CD14-positive monocyte (primary cell): ENCODE measurements around the gene CDK5. TPM values are rescaled to one million over a fixed set of nuclear protein-coding genes. Genes with fewer than 3 reads are reported as not detected.
A peak's percentile ranks its signal among the peaks of the same experiment; 100 is the strongest.

Experiments
- DNase-seq, 3 donors: peaks; one replicate each; pipeline ENCODE4 v3.0.0-alpha.2; 2011 to 2022
- H2AFZ ChIP-seq: 2 replicates; pipeline ENCODE4 v1.6.0; 2012; ENCODE audit warnings: mild to moderate bottlenecking, low read depth, low read length, inconsistent platforms; ENCODE audit not compliant: insufficient read depth, poor library complexity, severe bottlenecking
- H3K27ac ChIP-seq, 2 donors: 1 replicate in 1 of 2; 2 replicates in 1 of 2; pipeline ENCODE4 v1.5.1; 2012 to 2013; ENCODE audit warnings: low read length in 2 of 2, control low read depth in 1 of 2, inconsistent platforms in 1 of 2, low read depth in 1 of 2, mild to moderate bottlenecking in 1 of 2
- H3K27me3 ChIP-seq, 2 donors: one replicate each; pipeline versions ENCODE4 v1.6.0 to v1.6.1; 2011 to 2013; ENCODE audit warnings: low read length in 2 of 2; ENCODE audit not compliant: control insufficient read depth in 2 of 2, insufficient read depth in 2 of 2
- H3K36me3 ChIP-seq, 2 donors: replicated peaks in 1 of 2; 1 replicate in 1 of 2; 2 replicates in 1 of 2; pipeline versions ENCODE4 v1.5.1 to v1.6.1; 2012 to 2013; ENCODE audit warnings: low read length in 2 of 2, control low read depth in 1 of 2, inconsistent platforms in 1 of 2, mild to moderate bottlenecking in 1 of 2; ENCODE audit not compliant: insufficient read depth in 2 of 2, control insufficient read depth in 1 of 2
- H3K4me1 ChIP-seq, 2 donors: 1 replicate in 1 of 2; 2 replicates in 1 of 2; pipeline versions ENCODE4 v1.5.1 to v1.6.1; 2012 to 2013; ENCODE audit warnings: low read length in 2 of 2, control low read depth in 1 of 2, inconsistent platforms in 1 of 2, mild to moderate bottlenecking in 1 of 2, moderate library complexity in 1 of 2; ENCODE audit not compliant: insufficient read depth in 2 of 2, control insufficient read depth in 1 of 2
- H3K4me2 ChIP-seq: replicated peaks from 2 replicates; pipeline ENCODE3; 2012; ENCODE audit warnings: low read length, moderate library complexity, mild to moderate bottlenecking; ENCODE audit not compliant: poor library complexity, severe bottlenecking; ENCODE audit errors: extremely low read depth
- H3K4me3 ChIP-seq, 3 experiments: fragments of 200-600 bp in 1 of 3; sonication (generic) in 1 of 3; replicated peaks in 1 of 3; 1 replicate in 2 of 3; 2 replicates in 1 of 3; pipeline ENCODE4 v1.5.1; 2011 to 2013; ENCODE audit warnings: low read length in 3 of 3, mild to moderate bottlenecking in 3 of 3, control low read depth in 2 of 3, low read depth in 2 of 3, inconsistent platforms in 1 of 3, moderate library complexity in 1 of 3
- H3K79me2 ChIP-seq: 2 replicates; pipeline ENCODE4 v1.6.0; 2012; ENCODE audit warnings: mild to moderate bottlenecking, control low read depth, inconsistent platforms, low read length, moderate library complexity; ENCODE audit not compliant: insufficient read depth
- H3K9ac ChIP-seq: 2 replicates; pipeline ENCODE4 v1.6.0; 2017; ENCODE audit warnings: low read length, mild to moderate bottlenecking; ENCODE audit not compliant: insufficient read depth, poor library complexity, severe bottlenecking
- H3K9me3 ChIP-seq, 2 donors: replicated peaks in 1 of 2; 1 replicate in 1 of 2; 2 replicates in 1 of 2; pipeline versions ENCODE4 v1.5.1 to v1.6.1; 2012 to 2013; ENCODE audit warnings: low read length in 2 of 2, control low read depth in 1 of 2; ENCODE audit not compliant: control insufficient read depth in 1 of 2, insufficient read depth in 1 of 2
- H4K20me1 ChIP-seq: 2 replicates; pipeline ENCODE4 v1.6.0; 2012; ENCODE audit warnings: mild to moderate bottlenecking, low read length, control low read depth, moderate library complexity; ENCODE audit not compliant: insufficient read depth
- H3K27ac Mint-ChIP-seq, 7 donors: one replicate each; pipeline ENCODE4 v1.8.0; 2020; ENCODE audit warnings: mild to moderate bottlenecking in 7 of 7, mixed read lengths in 7 of 7, moderate library complexity in 6 of 7, inconsistent platforms in 2 of 7
- H3K27me3 Mint-ChIP-seq, 3 donors: one replicate each; pipeline ENCODE4 v1.8.0; 2021 to 2022; ENCODE audit warnings: low read depth in 3 of 3, mild to moderate bottlenecking in 3 of 3, mixed read lengths in 3 of 3, moderate library complexity in 3 of 3, inconsistent platforms in 1 of 3
- H3K36me3 Mint-ChIP-seq, 2 donors: one replicate each; pipeline ENCODE4 v1.8.0; 2020; ENCODE audit warnings: mixed read lengths in 2 of 2, inconsistent platforms in 1 of 2, mild to moderate bottlenecking in 1 of 2
- H3K4me1 Mint-ChIP-seq: one replicate; pipeline ENCODE4 v1.8.0; 2020; ENCODE audit warnings: mild to moderate bottlenecking, mixed read lengths
- H3K4me3 Mint-ChIP-seq, 2 donors: one replicate each; pipeline ENCODE4 v1.8.0; 2020; ENCODE audit warnings: mild to moderate bottlenecking in 2 of 2, mixed read lengths in 2 of 2, moderate library complexity in 1 of 2
- H3K9me3 Mint-ChIP-seq, 7 donors: one replicate each; pipeline ENCODE4 v1.8.0; 2020 to 2022; ENCODE audit warnings: mixed read lengths in 7 of 7, mild to moderate bottlenecking in 6 of 7, moderate library complexity in 6 of 7, inconsistent platforms in 2 of 7
- WGBS: methylation state at CpG from one replicate; pipeline ENCODE4 v1.1.5; 2013; ENCODE audit warnings: missing lambda C conversion rate; ENCODE audit not compliant: insufficient coverage; 5-methylcytosine and 5-hydroxymethylcytosine counted together
- intact Hi-C, 2 donors: fragments of 100-400 bp; cut with micrococcal nuclease; formaldehyde crosslinking; loops; one replicate each; pipeline versions ENCODE4 v1.15.0 to v1.15.1; 2023
- polyA plus RNA-seq, 3 donors: library from polyadenylated mRNA; depleted of rRNA in 1 of 3; unstranded in 2 of 3; stranded (reverse) in 1 of 3; fragments of 300-500 nt in 2 of 3; fragments of >200 nt in 1 of 3; fragmentation: Illumina TruSeq in 2 of 3; gene quantifications; 1 replicate in 2 of 3; 2 replicates in 1 of 3; pipeline ENCODE4 v1.2.3, GENCODE V29; 2012 to 2021
- TF ChIP-seq, protein P1 (sequence below): fragments of 200-600 bp; IDR thresholded peaks from one replicate; pipeline ENCODE4 v1.8.0; 2022; ENCODE audit warnings: antibody characterized with exemption, mild to moderate bottlenecking

Gene CDK5
- polyA plus RNA-seq, 3 donors = 14.9 to 31.2 (median 24.9) TPM

DNA sequence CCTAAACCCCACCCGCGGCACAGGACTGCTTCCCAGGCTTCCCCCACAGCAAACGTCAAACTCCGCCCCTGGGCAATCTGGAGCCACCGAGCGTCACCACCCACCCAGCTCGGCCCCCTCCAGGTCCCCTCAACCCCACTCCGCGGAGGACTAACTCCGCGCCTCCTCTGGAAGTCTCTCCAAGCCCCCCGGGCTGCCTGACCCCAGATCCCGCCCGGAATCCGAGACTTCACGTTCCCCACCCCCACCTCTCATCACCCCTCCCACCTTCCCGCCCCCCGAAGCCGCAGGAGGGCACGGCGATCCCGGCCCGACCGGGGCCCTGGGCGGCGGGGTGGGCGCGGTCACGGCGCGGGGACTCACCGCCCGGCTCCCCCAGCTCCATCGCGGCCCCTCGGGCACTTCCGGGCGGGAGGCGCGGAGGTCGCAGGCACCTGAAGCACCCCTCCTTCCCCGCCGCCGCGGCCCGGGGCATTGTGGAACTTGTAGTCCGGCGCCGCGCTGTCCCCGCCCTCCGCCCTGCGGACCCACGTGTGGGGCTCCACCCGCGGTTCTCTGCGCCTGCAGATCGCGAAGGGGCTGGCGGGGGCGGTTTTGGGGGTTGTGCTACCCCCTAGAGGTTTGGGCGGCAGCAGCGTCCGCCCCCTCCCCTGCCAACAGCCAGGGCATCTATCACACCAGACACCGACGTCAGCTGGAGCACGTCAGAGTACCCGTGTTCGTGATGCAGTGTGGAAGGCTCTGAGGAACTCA, 25.6 kb upstream of the CDK5 start, which contains the start of gene TMUB1:
Gene TMUB1, minus strand, starts transcription at position 423 of the 753 bp plus-strand sequence. CDS start 930 bp downstream, outside the sequence.
- Mint-ChIP-seq H3K9me3 (peaks cover 0 to 2% (median 0%) of the 10 kb centered on the region in 7 donors), H3K4me1 (peaks cover 46% of the 10 kb centered on the region)
- H2AFZ ChIP-seq = peak within 1 kb of the TSS; percentile 72

More for the DNA sequence above, 25.6 kb upstream of the CDK5 start, which contains the start of gene TMUB1:
- intact Hi-C loops = loop anchor here in 1 of 2 donors (10.0 kb wide), 2 partner anchors 298 to 708 kb away; partner anchors contain the start of gene ZNF775
- H3K27ac ChIP-seq = peak within 1 kb of the TSS; percentile 35 to 81
- H3K27ac Mint-ChIP-seq = peak within 1 kb of the TSS; percentile 68 to 95 (median 90)
- peak within 1 kb of the TSS; percentile 86 for H3K4me2 ChIP-seq
- TF ChIP-seq, protein P1, sequence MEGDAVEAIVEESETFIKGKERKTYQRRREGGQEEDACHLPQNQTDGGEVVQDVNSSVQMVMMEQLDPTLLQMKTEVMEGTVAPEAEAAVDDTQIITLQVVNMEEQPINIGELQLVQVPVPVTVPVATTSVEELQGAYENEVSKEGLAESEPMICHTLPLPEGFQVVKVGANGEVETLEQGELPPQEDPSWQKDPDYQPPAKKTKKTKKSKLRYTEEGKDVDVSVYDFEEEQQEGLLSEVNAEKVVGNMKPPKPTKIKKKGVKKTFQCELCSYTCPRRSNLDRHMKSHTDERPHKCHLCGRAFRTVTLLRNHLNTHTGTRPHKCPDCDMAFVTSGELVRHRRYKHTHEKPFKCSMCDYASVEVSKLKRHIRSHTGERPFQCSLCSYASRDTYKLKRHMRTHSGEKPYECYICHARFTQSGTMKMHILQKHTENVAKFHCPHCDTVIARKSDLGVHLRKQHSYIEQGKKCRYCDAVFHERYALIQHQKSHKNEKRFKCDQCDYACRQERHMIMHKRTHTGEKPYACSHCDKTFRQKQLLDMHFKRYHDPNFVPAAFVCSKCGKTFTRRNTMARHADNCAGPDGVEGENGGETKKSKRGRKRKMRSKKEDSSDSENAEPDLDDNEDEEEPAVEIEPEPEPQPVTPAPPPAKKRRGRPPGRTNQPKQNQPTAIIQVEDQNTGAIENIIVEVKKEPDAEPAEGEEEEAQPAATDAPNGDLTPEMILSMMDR = no peak
- peak within 1 kb of the TSS; percentile 54 to 88 (median 59) for H3K4me3 ChIP-seq
- peak within 1 kb of the TSS; percentile 84 to 91 for H3K4me3 Mint-ChIP-seq
- peak within 1 kb of the TSS; percentile 84 for H3K9ac ChIP-seq
- H4K20me1 ChIP-seq = peaks cover 30% of the 10 kb centered on the region
- DNase-seq = peak; percentile 66 to 86 (median 78)
- H3K27me3 ChIP-seq = no peaks in the 10 kb centered on the region
- H3K27me3 Mint-ChIP-seq = peaks cover 0 to 2% (median under 1%) of the 10 kb centered on the region in 3 donors
- under 1% methylated on average over 57 of the region's 69 CpGs for WGBS
- H3K79me2 ChIP-seq = peaks cover 43% of the 10 kb centered on the region
- H3K36me3 ChIP-seq = no peaks in the 10 kb centered on the region
- peaks cover under 1 to 5% of the 10 kb centered on the region in 2 donors for H3K36me3 Mint-ChIP-seq
- peaks cover 54 to 76% of the 10 kb centered on the region in 2 donors for H3K4me1 ChIP-seq
- no peaks in the 10 kb centered on the region for H3K9me3 ChIP-seq
